Femur (tissue), 1 donor: ENCODE measurements around the gene TUBA8.
"Not testable (repeated sequence)": the region's sequence is repeated elsewhere in the genome, so short reads cannot be mapped to it uniquely, and the experiment has no call there.

Experiments
- DNase-seq: peaks from one replicate; pipeline ENCODE4 v3.0.0-alpha.2; 2017

TUBA8 gene

DNA sequence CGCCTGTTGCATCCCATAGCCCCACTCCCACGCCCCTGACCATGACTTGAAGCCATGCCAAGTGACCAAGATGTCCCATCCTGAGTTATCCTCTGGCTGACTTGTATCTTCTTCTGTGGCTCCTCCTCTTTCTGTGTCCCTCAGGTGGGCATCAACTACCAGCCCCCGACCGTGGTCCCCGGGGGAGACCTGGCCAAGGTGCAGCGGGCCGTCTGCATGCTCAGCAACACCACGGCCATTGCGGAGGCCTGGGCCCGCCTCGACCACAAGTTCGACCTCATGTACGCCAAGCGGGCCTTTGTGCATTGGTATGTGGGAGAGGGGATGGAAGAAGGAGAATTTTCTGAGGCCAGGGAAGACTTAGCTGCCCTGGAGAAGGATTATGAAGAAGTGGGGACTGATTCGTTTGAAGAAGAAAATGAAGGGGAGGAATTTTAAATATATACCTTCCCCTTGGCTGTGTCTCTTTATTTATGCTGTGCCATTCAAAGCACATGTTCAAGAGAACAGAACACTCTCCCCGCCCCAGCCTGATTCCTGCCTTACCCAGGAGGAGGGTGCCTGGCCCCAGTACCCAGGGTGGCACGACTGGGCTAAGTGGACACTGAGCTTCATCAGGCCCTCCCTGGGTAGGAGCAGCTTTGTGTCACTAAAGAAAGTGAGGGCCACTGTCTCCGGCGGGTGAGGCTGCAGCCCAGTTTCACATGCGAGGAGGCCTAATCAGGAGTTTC lies 20.3 kb downstream of the TUBA8 start:
- DNase-seq, result no peak

DNA sequence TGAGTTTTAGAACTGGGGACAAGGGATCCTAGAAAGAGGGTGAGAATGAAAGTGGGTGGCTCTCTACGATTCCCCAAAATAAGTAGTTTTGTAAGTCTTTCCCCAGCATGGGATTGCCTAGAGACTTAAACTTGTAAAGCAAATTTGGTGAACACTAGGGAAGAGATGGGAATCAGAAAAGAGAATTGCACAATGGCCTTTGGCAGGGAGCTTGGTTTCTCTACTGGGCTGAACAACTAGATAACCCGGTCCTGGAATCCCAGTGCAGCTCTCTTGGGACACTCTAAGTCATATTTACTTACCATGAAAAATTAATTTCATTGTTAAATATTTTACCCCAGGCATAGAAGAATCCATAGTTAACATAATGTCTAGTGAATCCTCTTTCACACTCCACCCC lies 22.8 kb downstream of the TUBA8 start:
- DNase-seq, result no peak

DNA sequence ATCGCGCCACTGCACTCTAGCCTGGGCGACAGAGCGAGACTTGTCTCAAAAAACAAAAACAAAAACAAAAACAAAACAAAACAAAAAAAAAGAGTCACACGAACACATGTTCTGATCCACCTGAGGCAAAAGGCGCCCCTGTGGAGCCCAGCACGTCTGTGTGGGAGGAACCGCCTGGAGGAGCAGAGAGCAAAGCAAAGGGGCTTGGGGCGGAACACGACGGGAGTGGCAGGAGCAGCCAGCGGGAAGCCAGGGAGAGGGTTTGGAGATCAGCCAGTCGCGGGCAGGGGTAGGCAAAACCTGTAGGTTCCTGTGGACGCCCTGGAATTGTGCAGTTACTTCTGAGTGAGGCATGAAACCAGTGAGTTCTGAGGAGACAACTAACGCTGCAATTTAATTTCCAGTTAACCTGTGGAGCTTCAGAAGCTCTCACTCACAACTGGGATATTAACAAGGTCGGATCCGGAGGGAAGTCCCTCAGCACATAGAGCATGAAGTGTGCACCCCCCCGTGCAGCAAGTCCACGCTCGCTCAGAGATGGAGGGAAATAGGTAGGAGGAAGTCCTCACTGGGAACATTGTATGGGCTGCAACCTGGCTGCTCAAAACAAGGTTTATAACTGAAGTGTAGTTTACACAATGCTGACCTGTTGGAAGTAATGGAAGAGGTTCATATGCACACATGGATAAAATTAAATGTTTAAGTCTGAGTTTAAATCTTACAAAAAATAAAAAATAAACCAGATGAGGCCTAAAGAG lies 26.1 kb downstream of the TUBA8 start:
- DNase-seq, result no peak

DNA sequence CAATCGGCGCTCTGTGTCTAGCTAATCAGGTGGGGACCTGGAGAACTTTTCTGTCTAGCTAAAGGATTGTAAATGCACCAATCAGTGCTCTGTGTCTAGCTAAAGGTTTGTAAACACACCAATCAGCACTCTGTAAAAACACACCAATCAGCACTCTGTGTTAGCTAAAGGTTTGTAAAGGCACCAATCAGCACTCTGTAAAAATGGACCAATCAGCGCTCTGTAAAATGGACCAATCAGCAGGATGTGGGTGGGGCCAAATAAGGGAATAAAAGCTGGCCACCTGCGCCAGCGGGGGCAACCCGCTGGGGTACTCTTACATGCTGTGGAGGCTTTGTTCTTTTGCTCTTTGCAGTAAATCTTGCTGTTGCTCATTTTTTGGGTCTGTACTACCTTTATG lies 30.4 kb downstream of the TUBA8 start:
- DNase-seq, result not testable (repeated sequence)

DNA sequence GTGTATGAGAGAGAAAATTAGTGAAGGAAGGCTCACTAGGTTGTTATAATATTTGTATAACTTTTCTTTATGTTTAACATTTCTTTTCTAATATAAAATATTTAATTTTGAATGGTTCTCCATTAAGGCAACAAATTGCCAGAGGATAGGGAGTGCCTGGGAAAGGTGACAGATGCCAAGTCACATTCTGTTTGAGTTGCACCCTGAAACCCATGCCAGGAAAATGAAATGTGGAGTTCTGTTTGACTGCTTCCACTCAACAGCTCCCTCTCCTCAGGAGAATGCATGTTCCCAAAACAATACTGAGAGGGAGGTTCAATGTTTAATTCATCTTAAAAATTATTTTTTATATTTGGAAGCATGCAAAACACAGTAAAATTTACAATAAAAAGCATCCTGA lies 33.5 kb downstream of the TUBA8 start:
- no peak for DNase-seq

DNA sequence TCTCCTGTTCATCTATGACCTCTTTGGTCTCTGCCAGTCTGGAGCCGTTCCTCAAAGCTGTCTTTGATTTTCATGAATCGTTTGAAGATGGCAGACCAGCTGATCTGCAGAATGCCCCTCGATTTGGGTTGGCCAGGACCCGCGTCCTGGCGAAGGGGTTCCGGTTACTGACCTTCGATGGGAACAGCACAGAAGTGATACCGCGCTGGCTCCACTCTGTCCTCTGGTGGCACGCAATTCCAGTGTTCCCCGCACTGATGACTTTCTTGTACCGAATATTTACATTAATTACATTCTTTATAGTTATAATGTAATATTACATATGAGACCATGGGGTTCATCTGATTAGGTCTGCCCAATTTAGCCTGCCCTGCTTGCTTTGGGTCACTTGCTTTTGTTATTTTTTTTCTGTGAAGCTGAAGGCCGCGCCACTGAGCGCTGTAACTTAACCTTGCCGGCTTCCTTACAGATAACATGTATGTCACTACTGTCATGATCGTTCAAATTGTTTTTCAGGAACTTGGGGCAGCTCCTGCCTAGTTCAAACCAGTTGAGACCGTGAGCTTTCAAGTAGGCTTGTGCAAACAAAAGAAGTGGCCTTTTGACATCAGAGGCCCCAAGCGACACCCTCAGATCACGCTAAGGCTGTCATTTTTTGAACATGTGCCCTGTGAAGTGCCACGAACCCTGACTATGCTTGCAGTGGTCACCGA lies 35.2 kb downstream of the TUBA8 start:
- no peak for DNase-seq

DNA sequence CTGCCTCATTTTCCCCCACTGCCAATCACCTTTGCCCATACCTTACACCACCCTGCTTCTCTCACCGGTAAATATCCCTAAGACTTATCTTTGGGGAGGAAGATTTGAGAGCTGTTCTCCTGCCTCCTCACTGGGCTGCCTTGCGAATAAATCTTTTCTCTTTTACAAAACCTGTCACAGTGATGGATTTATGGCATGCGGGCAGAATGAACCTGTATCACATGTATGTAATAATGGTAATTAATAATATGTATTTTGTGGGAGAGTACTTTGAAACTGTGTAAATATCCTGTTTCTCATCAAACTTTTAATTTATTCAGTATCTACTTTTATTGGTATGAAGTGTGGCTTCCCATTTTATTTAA lies 35.8 kb downstream of the TUBA8 start:
- no peak for DNase-seq

DNA sequence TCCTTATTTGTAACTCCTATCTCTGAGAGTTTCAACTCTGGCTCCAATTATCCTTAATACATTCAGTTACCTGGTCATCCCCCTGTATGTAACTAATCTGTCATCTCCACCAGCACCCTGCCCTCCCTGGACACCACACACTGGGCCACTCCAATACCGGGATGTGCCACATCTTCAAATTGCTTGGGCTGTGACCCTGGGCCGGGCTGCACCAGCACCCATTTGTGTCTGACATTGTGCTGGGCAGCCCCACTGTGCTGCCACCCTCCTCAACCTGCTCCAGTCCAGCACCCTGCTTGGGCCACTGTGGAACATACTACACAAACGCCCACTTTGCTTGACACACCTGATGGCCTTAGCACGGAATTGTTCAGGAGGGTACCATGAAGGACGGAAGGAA lies 37.2 kb downstream of the TUBA8 start:
- DNase-seq, result no peak

DNA sequence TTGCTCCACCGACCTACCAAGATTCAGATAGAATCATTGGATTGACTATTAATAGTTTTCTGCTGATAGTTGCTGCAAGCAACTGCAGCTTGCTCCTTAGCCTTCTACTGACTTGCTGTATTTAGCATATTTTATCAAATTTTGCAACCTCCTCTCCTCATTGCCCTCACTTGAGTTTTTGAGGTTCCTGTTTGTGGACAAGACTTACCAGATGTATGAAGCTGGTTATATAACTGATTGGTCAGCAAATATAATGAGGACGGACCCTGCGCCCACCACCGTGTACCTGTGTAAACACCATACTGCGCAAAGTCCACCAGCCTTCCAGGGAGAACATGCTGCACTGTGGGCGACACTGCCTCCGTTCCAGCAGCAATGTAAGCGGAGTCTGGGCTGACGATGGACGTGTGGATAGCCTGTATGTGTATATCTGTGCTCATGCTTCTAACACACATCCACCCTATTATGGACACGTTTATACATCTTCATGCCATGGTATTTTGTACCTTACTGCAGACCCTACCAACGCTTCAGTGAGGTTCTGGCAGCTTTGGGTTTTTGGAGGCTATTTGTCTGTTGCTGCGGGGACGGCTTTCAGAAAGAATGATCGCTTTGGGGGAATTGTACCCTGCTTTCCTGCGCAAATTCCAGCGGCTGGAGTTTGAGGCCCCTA lies 37.8 kb downstream of the TUBA8 start:
- no peak for DNase-seq

DNA sequence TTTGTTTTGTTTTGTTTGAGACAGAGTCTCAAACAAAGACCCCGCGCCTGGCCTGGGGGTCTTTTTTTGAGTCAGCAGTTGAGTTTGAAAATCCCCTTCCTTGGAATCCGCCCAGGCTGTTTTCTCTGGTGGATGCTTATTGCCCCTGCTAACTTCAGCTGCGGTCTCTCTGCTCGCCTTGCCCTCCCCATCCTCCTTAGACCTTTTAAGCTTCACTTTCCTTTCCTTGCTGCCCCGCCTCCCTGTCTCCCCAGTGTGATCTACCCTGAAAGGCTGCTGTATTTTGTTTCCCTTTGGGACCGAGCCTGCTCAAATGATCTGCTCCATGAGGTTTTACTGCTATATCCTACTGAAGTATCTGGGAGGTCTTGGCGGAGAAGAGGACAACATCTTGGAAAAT lies 41.9 kb downstream of the TUBA8 start:
- no peak for DNase-seq

DNA sequence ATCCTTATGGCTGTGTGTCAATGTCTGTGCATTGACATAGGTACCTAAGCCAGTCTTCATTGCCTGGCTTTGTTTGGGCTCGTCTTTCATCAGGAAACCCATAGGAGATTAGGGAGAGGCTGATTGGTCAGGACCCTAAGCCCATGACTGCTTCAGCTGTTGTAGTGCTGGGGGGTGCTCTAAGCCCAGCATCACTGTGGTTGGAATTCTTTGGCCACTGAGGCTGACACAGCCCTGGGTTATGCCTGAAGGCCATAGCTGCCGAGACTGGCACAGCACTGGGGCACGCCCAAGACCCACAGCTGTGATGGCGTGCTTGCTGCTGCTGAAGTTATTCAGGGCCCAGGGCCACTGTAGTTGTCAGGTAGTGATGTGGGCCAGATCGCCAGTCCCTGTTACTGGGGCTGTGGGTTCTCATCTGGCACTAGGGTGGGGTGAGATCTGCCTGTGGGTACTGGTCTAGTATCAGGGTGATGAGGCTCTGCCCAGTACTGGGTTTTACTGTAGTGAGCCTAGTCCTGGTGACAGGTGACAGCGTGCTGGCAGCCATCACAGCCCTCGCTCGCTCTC lies 44.3 kb downstream of the TUBA8 start:
- DNase-seq, result no peak

DNA sequence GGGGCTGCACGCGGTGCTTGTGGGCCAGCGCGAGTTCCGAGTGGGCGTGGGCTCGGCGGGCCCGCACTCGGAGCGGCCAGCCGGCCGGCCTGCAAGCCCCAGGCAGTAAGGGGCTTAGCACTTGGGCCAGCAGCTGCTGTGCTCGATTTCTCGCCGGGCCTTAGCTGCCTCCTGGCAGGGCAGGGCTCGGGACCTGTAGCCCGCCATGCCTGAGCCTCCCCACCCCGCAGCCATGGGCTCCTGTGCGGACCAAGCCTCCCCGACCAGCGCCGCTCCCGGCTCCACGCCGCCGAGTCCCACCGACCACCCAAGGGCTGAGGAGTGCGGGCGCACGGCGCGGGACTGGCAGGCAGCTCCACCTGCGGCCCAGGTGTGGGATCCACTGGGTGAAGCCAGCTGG lies 44.9 kb downstream of the TUBA8 start:
- DNase-seq, result not testable (repeated sequence)

DNA sequence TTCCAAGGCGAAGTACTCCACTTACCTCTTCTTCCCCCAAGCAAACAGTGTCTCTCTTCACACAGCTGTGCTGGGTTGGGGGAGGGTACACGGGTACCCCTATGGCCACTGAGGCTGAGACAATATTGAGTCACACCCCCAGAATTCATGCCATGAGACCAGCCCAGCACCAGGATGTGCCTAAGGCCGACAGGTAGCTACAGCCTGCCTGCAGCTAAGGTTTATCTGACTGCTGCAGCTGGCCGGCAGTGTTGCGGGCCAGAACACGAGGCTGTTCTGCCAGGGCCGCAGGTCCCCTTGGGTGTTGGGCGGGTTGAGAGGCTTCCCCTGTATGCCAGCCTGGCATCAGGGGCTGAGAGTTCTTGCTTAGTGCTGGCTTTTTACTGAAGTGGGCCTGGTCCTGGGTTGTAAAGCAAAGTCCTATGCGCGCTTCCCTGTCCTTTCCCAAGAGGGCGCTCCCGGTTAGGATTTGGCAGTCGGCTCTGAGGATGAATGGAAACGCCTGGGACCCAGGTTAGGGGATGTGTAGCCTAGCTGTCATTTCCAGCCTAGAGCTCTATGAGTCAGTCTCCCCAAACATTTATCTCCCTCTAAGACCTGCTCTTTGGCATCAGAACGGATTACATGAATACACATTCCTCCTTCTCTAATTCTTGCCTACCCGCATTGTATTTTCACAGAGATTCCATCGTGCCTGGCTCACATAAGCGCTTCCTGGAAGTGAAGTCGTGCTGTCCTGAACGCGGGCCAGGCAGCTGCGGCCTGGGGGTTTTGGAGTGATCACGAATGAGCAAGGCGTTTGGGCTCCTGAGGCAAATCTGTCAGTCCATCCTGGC lies 46.5 kb downstream of the TUBA8 start:
- DNase-seq, result peak; percentile 89

DNA sequence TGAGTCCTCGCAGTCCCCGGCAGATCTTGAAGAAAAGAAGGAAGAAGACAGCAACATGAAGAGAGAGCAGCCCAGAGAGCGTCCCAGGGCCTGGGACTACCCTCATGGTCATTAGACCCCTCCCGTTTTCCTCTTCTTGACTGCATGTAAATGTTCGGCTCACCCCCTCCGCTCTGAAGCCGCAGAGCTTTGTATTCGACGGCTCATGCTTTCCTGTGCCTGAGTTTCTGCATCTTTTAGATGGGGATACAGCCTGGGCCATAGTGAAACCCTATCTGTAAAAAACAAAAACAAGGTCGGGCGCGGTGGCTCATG lies 47.1 kb downstream of the TUBA8 start:
- DNase-seq, result no peak

DNA sequence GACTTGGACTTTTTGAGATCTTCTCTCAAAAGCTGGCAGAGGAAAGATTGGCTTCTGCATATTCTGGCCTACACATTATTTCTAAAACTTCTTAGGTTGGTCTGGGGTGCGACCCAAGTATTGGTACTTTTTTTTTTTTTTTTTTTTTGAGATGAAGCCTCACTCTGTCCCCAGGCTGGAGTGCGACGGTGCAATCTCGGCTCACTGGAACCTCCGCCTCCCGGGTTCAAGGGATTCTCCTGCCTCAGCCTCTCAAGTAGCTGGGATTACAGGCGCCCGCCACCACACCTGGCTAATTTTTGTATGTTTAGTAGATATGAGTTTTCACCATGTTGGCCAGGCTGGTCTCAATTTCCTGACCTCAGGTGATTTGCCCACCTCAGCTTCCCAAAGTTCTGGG lies 50.0 kb downstream of the TUBA8 start:
- not testable (repeated sequence) for DNase-seq

DNA sequence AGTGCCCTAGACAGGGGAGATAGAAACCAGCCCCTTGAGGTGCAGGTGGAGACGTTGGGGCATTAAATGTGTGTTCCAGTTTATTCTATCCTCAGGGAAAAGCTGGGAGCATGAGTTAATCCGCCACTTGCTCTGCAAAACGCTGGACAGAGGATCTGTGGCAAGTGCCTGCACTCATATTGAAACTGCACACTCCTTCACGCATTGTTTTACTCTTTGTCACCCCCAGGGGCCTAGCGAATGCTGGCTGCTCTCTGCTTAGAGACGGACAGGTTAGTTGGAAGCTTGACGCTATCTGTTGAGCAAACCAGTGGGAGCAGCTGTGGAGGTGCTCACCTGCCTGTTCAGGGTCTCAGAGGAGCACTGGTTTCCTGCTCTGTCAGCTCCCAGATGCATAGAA lies 53.2 kb downstream of the TUBA8 start:
- not testable (repeated sequence) for DNase-seq

DNA sequence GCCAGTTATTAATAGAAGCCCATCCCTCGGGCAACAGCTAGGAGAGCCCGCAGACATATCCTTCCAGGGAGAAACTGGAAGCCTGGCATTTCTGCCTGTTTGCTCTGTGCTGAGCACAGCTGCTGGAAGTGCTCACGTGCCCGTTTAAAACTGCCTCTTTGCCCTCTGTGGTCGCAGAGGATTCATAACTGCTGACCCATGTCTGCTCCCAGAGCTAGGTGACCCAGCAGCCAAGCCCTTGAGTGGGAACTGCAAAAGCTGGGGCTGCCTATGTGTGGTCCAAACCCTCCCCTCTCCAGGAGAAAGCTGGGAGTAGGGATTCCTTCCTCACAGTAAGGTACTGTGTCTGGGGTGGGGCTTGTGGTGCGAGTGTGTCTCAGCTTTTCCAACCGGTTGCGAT lies 54.0 kb downstream of the TUBA8 start:
- DNase-seq, result not testable (repeated sequence)

DNA sequence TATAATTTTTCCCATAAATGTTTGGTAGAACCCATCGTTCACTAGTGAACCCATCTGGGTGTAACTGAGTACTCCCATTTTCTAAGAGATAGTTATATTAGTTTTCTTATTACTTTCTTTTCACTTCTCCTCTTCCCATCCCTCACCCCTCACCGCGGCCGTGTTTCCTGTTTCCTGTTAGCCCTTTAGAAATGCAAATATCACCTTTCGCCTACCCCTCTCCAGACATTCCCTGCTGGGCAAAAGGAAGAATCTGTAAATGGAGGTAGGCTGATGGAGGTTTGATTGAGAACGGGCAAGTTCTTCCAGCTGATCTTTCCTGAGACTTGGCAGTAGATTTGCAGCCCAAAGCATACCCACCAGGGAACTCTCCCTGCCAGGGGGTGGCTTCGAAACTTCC lies 54.7 kb downstream of the TUBA8 start:
- not testable (repeated sequence) for DNase-seq

DNA sequence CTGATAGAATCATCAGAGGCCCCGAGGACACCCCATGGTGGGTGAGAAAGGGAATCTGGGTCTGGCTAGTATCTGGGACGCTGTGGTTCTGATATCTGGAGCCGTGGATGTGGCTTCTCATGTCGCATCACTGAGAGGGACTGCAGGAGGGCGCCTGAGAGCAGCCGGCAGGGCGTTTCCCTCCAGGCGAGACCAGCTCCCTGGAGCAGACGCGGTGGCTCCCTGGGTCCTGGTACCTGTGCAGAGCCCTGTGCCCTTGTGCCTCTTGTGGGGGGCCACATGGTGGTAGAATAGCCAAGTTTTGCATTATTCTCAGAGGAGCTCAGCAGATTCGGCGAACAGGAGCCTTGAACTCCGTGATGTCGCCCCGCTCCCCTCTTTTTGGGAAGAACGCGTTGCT lies 59.7 kb downstream of the TUBA8 start:
- not testable (repeated sequence) for DNase-seq

DNA sequence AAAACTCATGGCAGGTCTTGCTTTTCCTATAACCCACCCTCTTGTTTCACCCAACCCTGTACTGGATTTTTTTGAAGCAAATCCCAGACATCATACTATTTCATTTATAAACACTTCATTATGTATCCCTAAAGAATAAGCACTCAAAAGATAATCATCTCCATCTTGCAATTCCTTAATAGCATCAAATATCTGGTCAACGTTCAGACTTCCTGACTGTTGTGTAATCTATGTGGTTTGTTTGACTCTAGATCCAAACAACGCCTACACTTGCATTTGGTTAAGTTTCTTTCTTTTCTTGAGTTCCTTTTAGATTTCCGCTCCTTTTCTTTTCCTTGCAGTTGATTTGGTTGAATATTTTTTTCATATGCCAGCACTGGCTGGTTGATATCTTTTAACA lies 61.6 kb downstream of the TUBA8 start:
- DNase-seq, result not testable (repeated sequence)

DNA sequence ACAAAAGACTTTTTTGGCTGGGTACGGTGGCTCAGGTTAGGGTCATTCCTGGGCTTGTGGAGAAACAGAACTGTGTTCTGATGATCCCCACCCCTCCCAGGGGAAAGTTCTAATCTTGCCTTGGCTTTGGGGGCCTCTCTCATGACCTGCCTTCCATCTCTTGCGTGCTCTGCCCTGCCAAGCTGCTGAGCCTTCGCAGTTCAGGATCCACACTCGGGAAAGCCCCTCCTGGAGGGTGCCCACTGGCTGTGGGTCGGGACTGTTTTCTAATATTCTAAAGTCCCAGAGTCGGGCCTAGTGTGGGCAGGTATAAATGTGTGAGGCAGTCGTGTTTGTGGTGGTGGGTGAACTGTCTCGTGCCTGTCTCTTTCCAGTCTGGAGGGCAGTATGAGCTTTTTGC lies 62.2 kb downstream of the TUBA8 start:
- DNase-seq, result not testable (repeated sequence)

DNA sequence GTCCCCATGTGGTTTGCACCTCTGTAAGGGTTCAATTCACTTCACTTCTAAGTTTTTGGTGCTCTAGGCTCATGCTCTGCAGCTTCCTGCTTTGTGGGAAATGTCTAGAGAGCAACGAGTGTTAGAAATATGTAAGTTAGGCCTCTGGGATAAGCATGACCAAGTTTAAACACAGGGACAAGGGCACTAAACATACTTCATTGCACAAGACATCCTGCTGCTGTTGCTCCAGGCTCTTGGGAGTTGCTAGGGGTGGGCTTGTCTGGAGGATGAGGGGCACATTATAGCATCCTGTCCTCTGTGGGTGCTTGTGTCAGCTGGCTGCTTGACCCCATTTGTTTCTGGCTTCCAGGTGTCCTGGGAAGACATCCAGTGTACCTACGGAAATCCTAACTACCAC lies 62.8 kb downstream of the TUBA8 start:
- DNase-seq, result not testable (repeated sequence)
